ENCODE data around the gene TOB1. TPM values are rescaled to one million over a fixed set of nuclear protein-coding genes. Genes with fewer than 3 reads are reported as not detected.

Gene TOB1
- total and polyA plus RNA-seq, 2 donors: 7.7 to 49.3 TPM

GRCh38 chr17:50908140-50908859 is 42.1 kb upstream of the TOB1 start:
- no peaks in the 10 kb centered on the region for H3K27me3 ChIP-seq (ENCODE audit: control insufficient read depth in 2 of 2, insufficient read depth in 1 of 2, low read length in 1 of 2)
- no peaks in the 10 kb centered on the region for H3K36me3 ChIP-seq (ENCODE audit: control insufficient read depth in 2 of 2, insufficient read depth in 2 of 2, low read length in 1 of 2)
- H3K9me3 ChIP-seq (ENCODE audit: control insufficient read depth in 2 of 2, insufficient read depth in 1 of 2, low read length in 1 of 2): peaks cover 0 to 7% of the 10 kb centered on the region in 2 donors
- no peak for DNase-seq (ENCODE audit: low read depth in 6 of 9, low spot score in 9 of 9)
- H3K4me3 ChIP-seq (ENCODE audit: low read length in 2 of 2): no peak overlapping the region
- WGBS: 96% methylated on average over 8 of the region's 8 CpGs
- H3K27ac ChIP-seq (ENCODE audit: low read depth in 1 of 2, low read length in 1 of 2): no peak overlapping the region
- H3K4me1 ChIP-seq (ENCODE audit: control insufficient read depth in 2 of 2, insufficient read depth in 2 of 2, low read length in 2 of 2): peaks cover 3 to 57% of the 10 kb centered on the region in 2 donors

GRCh38 chr17:50906443-50906842 is 40.3 kb upstream of the TOB1 start:
- H3K4me3 ChIP-seq (ENCODE audit: low read length in 2 of 2): no peak overlapping the region
- 98% methylated on average over 4 of the region's 4 CpGs for WGBS
- peaks cover 0 to 7% of the 10 kb centered on the region in 2 donors for H3K9me3 ChIP-seq (ENCODE audit: control insufficient read depth in 2 of 2, insufficient read depth in 1 of 2, low read length in 1 of 2)
- DNase-seq (ENCODE audit: low read depth in 6 of 9, low spot score in 9 of 9): no peak
- H3K4me1 ChIP-seq (ENCODE audit: control insufficient read depth in 2 of 2, insufficient read depth in 2 of 2, low read length in 2 of 2): peaks cover 3 to 65% of the 10 kb centered on the region in 2 donors
- H3K27ac ChIP-seq (ENCODE audit: low read depth in 1 of 2, low read length in 1 of 2): no peak overlapping the region
- H3K36me3 ChIP-seq (ENCODE audit: control insufficient read depth in 2 of 2, insufficient read depth in 2 of 2, low read length in 1 of 2): no peaks in the 10 kb centered on the region
- H3K27me3 ChIP-seq (ENCODE audit: control insufficient read depth in 2 of 2, insufficient read depth in 1 of 2, low read length in 1 of 2): no peaks in the 10 kb centered on the region

GRCh38 chr17:50905460-50905803 is 39.3 kb upstream of the TOB1 start:
- no peak overlapping the region for H3K27ac ChIP-seq (ENCODE audit: low read depth in 1 of 2, low read length in 1 of 2)
- H3K4me3 ChIP-seq (ENCODE audit: low read length in 2 of 2): no peak overlapping the region
- WGBS: 78% methylated on average over 1 of the region's 1 CpG
- H3K27me3 ChIP-seq (ENCODE audit: control insufficient read depth in 2 of 2, insufficient read depth in 1 of 2, low read length in 1 of 2): no peaks in the 10 kb centered on the region
- DNase-seq (ENCODE audit: low read depth in 6 of 9, low spot score in 9 of 9): no peak
- H3K9me3 ChIP-seq (ENCODE audit: control insufficient read depth in 2 of 2, insufficient read depth in 1 of 2, low read length in 1 of 2): peaks cover 0 to 7% of the 10 kb centered on the region in 2 donors
- no peaks in the 10 kb centered on the region for H3K36me3 ChIP-seq (ENCODE audit: control insufficient read depth in 2 of 2, insufficient read depth in 2 of 2, low read length in 1 of 2)
- peaks cover 0 to 61% of the 10 kb centered on the region in 2 donors for H3K4me1 ChIP-seq (ENCODE audit: control insufficient read depth in 2 of 2, insufficient read depth in 2 of 2, low read length in 2 of 2)

- Histone ChIP-seq H3K4me1 (ENCODE audit: control insufficient read depth in 2 of 2, insufficient read depth in 2 of 2, low read length in 2 of 2) (peaks cover 0 to 55% of the 10 kb centered on the region in 2 donors), H3K27me3 (ENCODE audit: control insufficient read depth in 2 of 2, insufficient read depth in 1 of 2, low read length in 1 of 2) (no peaks in the 10 kb centered on the region), H3K4me3 (ENCODE audit: low read length in 2 of 2) (no peak overlapping the region), H3K9me3 (ENCODE audit: control insufficient read depth in 2 of 2, insufficient read depth in 1 of 2, low read length in 1 of 2) (peaks cover 0 to 3% of the 10 kb centered on the region in 2 donors), H3K36me3 (ENCODE audit: control insufficient read depth in 2 of 2, insufficient read depth in 2 of 2, low read length in 1 of 2) (no peaks in the 10 kb centered on the region), H3K27ac (ENCODE audit: low read depth in 1 of 2, low read length in 1 of 2) (peak overlapping the region in 1 of 2 donors; percentile 77)
- DNase-seq (ENCODE audit: low read depth in 6 of 9, low spot score in 9 of 9): peak in 1 of 9 donors; percentile 31
- WGBS: 93% methylated on average over 16 of the region's 16 CpGs
Measured at GRCh38 chr17:50904518-50905459, 38.6 kb upstream of the TOB1 start.

- Histone ChIP-seq H3K27me3 (ENCODE audit: control insufficient read depth in 2 of 2, insufficient read depth in 1 of 2, low read length in 1 of 2) (no peaks in the 10 kb centered on the region), H3K9me3 (ENCODE audit: control insufficient read depth in 2 of 2, insufficient read depth in 1 of 2, low read length in 1 of 2) (no peaks in the 10 kb centered on the region), H3K4me3 (ENCODE audit: low read length in 2 of 2) (no peak overlapping the region), H3K36me3 (ENCODE audit: control insufficient read depth in 2 of 2, insufficient read depth in 2 of 2, low read length in 1 of 2) (no peaks in the 10 kb centered on the region), H3K27ac (ENCODE audit: low read depth in 1 of 2, low read length in 1 of 2) (peak overlapping the region in 1 of 2 donors; percentile 77), H3K4me1 (ENCODE audit: control insufficient read depth in 2 of 2, insufficient read depth in 2 of 2, low read length in 2 of 2) (peaks cover 0 to 46% of the 10 kb centered on the region in 2 donors)
- DNase-seq (ENCODE audit: low read depth in 6 of 9, low spot score in 9 of 9): peak in 2 of 9 donors; percentile 48 to 67
- WGBS: 94% methylated on average over 10 of the region's 10 CpGs
Measured at GRCh38 chr17:50903604-50904517, 37.7 kb upstream of the TOB1 start.

GRCh38 chr17:50902372-50903353 is 36.5 kb upstream of the TOB1 start:
- H3K9me3 ChIP-seq (ENCODE audit: control insufficient read depth in 2 of 2, insufficient read depth in 1 of 2, low read length in 1 of 2): no peaks in the 10 kb centered on the region
- peak in 1 of 9 donors; percentile 51 for DNase-seq (ENCODE audit: low read depth in 6 of 9, low spot score in 9 of 9)
- H3K4me3 ChIP-seq (ENCODE audit: low read length in 2 of 2): no peak overlapping the region
- no peaks in the 10 kb centered on the region for H3K36me3 ChIP-seq (ENCODE audit: control insufficient read depth in 2 of 2, insufficient read depth in 2 of 2, low read length in 1 of 2)
- no peaks in the 10 kb centered on the region for H3K27me3 ChIP-seq (ENCODE audit: control insufficient read depth in 2 of 2, insufficient read depth in 1 of 2, low read length in 1 of 2)
- 94% methylated on average over 9 of the region's 9 CpGs for WGBS
- no peak overlapping the region for H3K27ac ChIP-seq (ENCODE audit: low read depth in 1 of 2, low read length in 1 of 2)
- peaks cover 0 to 36% of the 10 kb centered on the region in 2 donors for H3K4me1 ChIP-seq (ENCODE audit: control insufficient read depth in 2 of 2, insufficient read depth in 2 of 2, low read length in 2 of 2)

- no peaks in the 10 kb centered on the region for H3K9me3 ChIP-seq (ENCODE audit: control insufficient read depth in 2 of 2, insufficient read depth in 1 of 2, low read length in 1 of 2)
- no peak for DNase-seq (ENCODE audit: low read depth in 6 of 9, low spot score in 9 of 9)
- H3K27ac ChIP-seq (ENCODE audit: low read depth in 1 of 2, low read length in 1 of 2): no peak overlapping the region
- H3K4me1 ChIP-seq (ENCODE audit: control insufficient read depth in 2 of 2, insufficient read depth in 2 of 2, low read length in 2 of 2): peaks cover 0 to 34% of the 10 kb centered on the region in 2 donors
- WGBS: 97% methylated on average over 7 of the region's 7 CpGs
- no peaks in the 10 kb centered on the region for H3K27me3 ChIP-seq (ENCODE audit: control insufficient read depth in 2 of 2, insufficient read depth in 1 of 2, low read length in 1 of 2)
- no peak overlapping the region for H3K4me3 ChIP-seq (ENCODE audit: low read length in 2 of 2)
- H3K36me3 ChIP-seq (ENCODE audit: control insufficient read depth in 2 of 2, insufficient read depth in 2 of 2, low read length in 1 of 2): no peaks in the 10 kb centered on the region
Measured at GRCh38 chr17:50900383-50900892, 34.3 kb upstream of the TOB1 start.

Data from thymus (tissue), 11 donors.